Psoas muscle (tissue), 8 donors: ENCODE measurements around the gene RPL10. TPM values are rescaled to one million over a fixed set of nuclear protein-coding genes. Genes with fewer than 3 reads are reported as not detected.
A peak's percentile ranks its signal among the peaks of the same experiment; 100 is the strongest.

ENCODE experiments used
- ATAC-seq, 4 donors: fragments of 200-7000 bp; cut with Tn5 transposase; one replicate each; pipeline ENCODE4 v1.9.1; 2020; ENCODE audit warnings: moderate library complexity in 3 of 4, mild to moderate bottlenecking in 2 of 4
- DNase-seq, 2 donors: peaks; one replicate each; pipeline ENCODE4 v3.0.0-alpha.2; 2020
- H3K27ac ChIP-seq: fragments of 200-600 bp; one replicate; pipeline ENCODE4 v1.8.0; 2022
- H3K27me3 ChIP-seq, 3 donors: fragments of 200-600 bp in 1 of 3; one replicate each; pipeline versions ENCODE4 v1.6.1 to v1.8.0; 2013 to 2022; ENCODE audit warnings: low read length in 2 of 3, mild to moderate bottlenecking in 2 of 3, moderate library complexity in 1 of 3; ENCODE audit not compliant: insufficient read depth in 3 of 3
- H3K36me3 ChIP-seq, 2 donors: fragments of 200-600 bp in 1 of 2; one replicate each; pipeline versions ENCODE4 v1.6.1 to v1.8.0; 2013 to 2022; ENCODE audit warnings: low read depth in 1 of 2, mild to moderate bottlenecking in 1 of 2, moderate library complexity in 1 of 2; ENCODE audit not compliant: insufficient read depth in 1 of 2
- H3K4me1 ChIP-seq: fragments of 200-600 bp; one replicate; pipeline ENCODE4 v1.8.0; 2022
- H3K4me3 ChIP-seq: fragments of 200-600 bp; one replicate; pipeline ENCODE4 v1.8.0; 2022; ENCODE audit warnings: mild to moderate bottlenecking
- H3K9me3 ChIP-seq: fragments of 200-600 bp; one replicate; pipeline ENCODE4 v1.8.0; 2022
- CTCF ChIP-seq: fragments of 200-600 bp; IDR thresholded peaks from one replicate; pipeline ENCODE4 v1.8.0; 2022; ENCODE audit warnings: antibody characterized with exemption
- WGBS, 3 donors: extraction: QIAGEN DNeasy Blood & Tissue Kit; methylation state at CpG; one replicate each; pipeline versions ENCODE4 v1.1.6 to v1.1.7; 2013; 5-methylcytosine and 5-hydroxymethylcytosine counted together
- intact Hi-C, 2 donors: fragments of 100-400 bp; cut with DNase I; formaldehyde crosslinking; loops; one replicate each; pipeline versions ENCODE4 v1.11.0 to v1.14.2; 2022
- polyA plus RNA-seq, 3 donors: library from polyadenylated mRNA; stranded (reverse); fragments of 200-250 nt; gene quantifications; one replicate each; pipeline ENCODE4 v1.2.3, GENCODE V29; 2013
- total RNA-seq, 4 donors: library from RNA; stranded (reverse); fragmentation: NEBNext Ultra II Directional in 2 of 4; extraction: Animal tissue kit (Norgen Biotek cat#: 25700) in 2 of 4; gene quantifications; one replicate each; pipeline versions ENCODE4 v1.2.1 to v1.2.4, GENCODE V29; 2021 to 2023
- donor health status: healthy with polysubstance abuse.
- donor health status: DM: no; HTN: no; CAD: no; lungs with moderate emphysema.
- donor health status: Bipolar disorder and iron deficiency.
- donor health status: healthy.
- donor health status: DM: yes; HTN: yes; CAD: no.
- donor health status: DM: no; HTN: no; CAD: no.
- donor health status: DM: no; HTN: no; CAD: no.
- donor health status: DM: yes; HTN: yes; CAD: no.

Gene RPL10
- total and polyA plus RNA-seq, 7 donors, result 1,403 to 5,433 (median 2,633) TPM

DNA sequence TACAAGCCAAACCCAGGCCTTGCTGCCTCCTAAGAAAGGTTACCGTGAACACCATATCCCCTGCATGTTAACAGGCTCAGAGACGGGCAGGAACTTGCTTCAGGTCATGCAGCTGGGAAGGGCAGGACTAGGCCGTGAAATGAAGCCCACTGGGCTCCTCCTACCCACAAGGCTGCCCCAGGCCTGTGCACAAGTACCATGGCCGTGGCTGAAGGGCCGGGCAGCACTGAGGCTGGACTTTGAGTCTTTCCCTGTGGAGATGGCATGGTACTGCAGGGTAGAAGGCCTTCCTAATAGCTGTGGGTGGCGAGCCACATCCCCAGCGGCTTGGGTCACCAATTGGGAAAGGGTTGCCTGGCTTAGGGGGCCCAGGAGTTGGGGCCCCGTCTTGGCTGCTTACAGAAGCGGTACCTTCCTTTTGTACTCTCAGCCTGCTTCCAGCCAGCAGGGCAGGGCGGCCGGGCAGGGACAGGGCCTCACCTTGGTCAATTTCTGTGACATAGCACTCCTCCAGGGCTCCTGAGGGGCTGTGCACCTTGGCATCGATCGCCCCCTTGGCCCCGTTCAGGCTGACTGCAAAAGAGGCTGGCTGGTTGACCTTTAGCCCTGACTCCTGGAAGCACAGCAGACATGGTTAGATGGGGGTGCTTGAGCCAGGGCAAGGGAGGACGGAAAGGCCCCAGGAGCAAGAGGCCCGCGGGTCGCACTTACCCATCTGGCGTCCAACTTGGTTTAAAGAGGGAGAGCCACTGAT lies 47.6 kb upstream of the RPL10 start:
- 86 to 89% (median 89%) methylated on average over 15 to 19 of the region's 19 CpGs for WGBS, 3 donors

GRCh38 chrX:154351183-154352011 lies 46.8 kb upstream of the RPL10 start:
- Histone ChIP-seq H3K9me3 (no peaks in the 10 kb centered on the region), H3K36me3 (peaks cover 0 to 39% of the 10 kb centered on the region in 2 donors), H3K27ac (no peak overlapping the region), H3K4me3 (no peak overlapping the region), H3K4me1 (no peaks in the 10 kb centered on the region), H3K27me3 (no peaks in the 10 kb centered on the region)
- ATAC-seq (no peak), DNase-seq (no peak)
- no peak for TF ChIP-seq CTCF
- intact Hi-C loops, result no loop called here
- 80 to 87% (median 81%) methylated on average over 24 to 30 of the region's 30 CpGs for WGBS, 3 donors

More for the DNA sequence above, 47.6 kb upstream of the RPL10 start:
- no peaks in the 10 kb centered on the region for H3K4me1 ChIP-seq
- H3K4me3 ChIP-seq, result no peak overlapping the region
- peaks cover 0 to 39% of the 10 kb centered on the region in 2 donors for H3K36me3 ChIP-seq
- no peak overlapping the region for H3K27ac ChIP-seq
- TF ChIP-seq CTCF, result no peak
- H3K27me3 ChIP-seq, result no peaks in the 10 kb centered on the region
- no peaks in the 10 kb centered on the region for H3K9me3 ChIP-seq
- peak; percentile 9 to 20 for DNase-seq
- ATAC-seq, result no peak
- intact Hi-C loops, result no loop called here

GRCh38 chrX:154352012-154352401 lies 46.2 kb upstream of the RPL10 start:
- no peak for ATAC-seq
- Histone ChIP-seq H3K27me3 (no peaks in the 10 kb centered on the region), H3K4me3 (no peak overlapping the region), H3K27ac (no peak overlapping the region), H3K36me3 (peaks cover 0 to 43% of the 10 kb centered on the region in 2 donors), H3K9me3 (no peaks in the 10 kb centered on the region), H3K4me1 (no peaks in the 10 kb centered on the region)
- no peak for TF ChIP-seq CTCF
- 84 to 87% (median 86%) methylated on average over 12 to 14 of the region's 14 CpGs for WGBS, 3 donors
- DNase-seq, result peak in 1 of 2 donors; percentile 42
- intact Hi-C loops, result no loop called here

GRCh38 chrX:154352466-154352865 lies 45.7 kb upstream of the RPL10 start:
- H3K27ac ChIP-seq, result no peak overlapping the region
- H3K36me3 ChIP-seq, result peaks cover 0 to 47% of the 10 kb centered on the region in 2 donors
- H3K4me1 ChIP-seq, result no peaks in the 10 kb centered on the region
- no peak for TF ChIP-seq CTCF
- no peak for DNase-seq
- 87 to 89% (median 88%) methylated on average over 10 to 13 of the region's 13 CpGs for WGBS, 3 donors
- H3K9me3 ChIP-seq, result no peaks in the 10 kb centered on the region
- no peak overlapping the region for H3K4me3 ChIP-seq
- no peak for ATAC-seq
- intact Hi-C loops, result no loop called here
- no peaks in the 10 kb centered on the region for H3K27me3 ChIP-seq
